ENCODE data around the gene PPM1B. TPM values are rescaled to one million over a fixed set of nuclear protein-coding genes. Genes with fewer than 3 reads are reported as not detected.

Gene PPM1B
- total and polyA plus RNA-seq, 2 experiments from 2014 or later = 112 to 134 TPM

DNA sequence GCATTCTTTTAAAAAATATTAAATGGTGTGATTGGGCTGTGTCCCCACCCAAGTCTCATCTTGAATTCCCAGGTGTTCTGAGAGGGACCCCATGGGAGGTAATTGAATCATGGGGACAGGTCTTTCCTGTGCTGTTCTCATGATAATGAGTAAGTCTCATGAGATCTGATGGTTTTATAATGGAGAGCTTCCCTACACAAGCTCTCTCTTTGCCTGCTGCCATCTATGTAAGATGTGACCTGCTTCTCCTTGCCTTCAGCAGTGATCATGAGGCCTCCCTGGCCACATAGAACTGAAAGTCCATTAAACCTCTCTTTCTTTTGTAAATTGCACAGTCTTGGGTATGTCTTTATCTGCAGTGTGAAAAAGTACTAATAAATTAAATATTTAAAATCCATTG, 10.3 kb downstream of the PPM1B start:
- peaks cover 74% of the 10 kb centered on the region for H3K4me1 ChIP-seq (ENCODE audit: insufficient read depth)
- H3K4me1 Mint-ChIP-seq = peaks cover 52% of the 10 kb centered on the region
- H3K36me3 ChIP-seq (ENCODE audit: insufficient read depth) = no peaks in the 10 kb centered on the region; the same call in 1 of the 2 replicates
- no peaks in the 10 kb centered on the region for H3K27me3 ChIP-seq (ENCODE audit: insufficient read depth)
- peaks cover 5% of the 10 kb centered on the region for H3K27me3 Mint-ChIP-seq (ENCODE audit: insufficient read depth, low read depth, poor library complexity)
- peaks cover 22% of the 10 kb centered on the region for H4K20me1 ChIP-seq (replicated peaks; ENCODE audit: insufficient read depth)
- H3K4me3 Mint-ChIP-seq = no peak overlapping the region
- H3F3A ChIP-seq (replicated peaks; ENCODE audit: low read depth) = no peaks in the 10 kb centered on the region
- TF ChIP-seq STAT1 (IDR thresholded peaks at IDR 0.05; ENCODE audit: unreplicated experiment) (no peak), EZH2phosphoT487 (IDR thresholded peaks at IDR 0.05; ENCODE audit: unreplicated experiment) (no peak), CREB1 (CRISPR knock-in tag; IDR thresholded peaks at IDR 0.05; ENCODE audit: low read depth) (no peak), NANOG (IDR thresholded peaks at IDR 0.05; ENCODE audit: borderline replicate concordance) (peak; percentile 73)
- TF ChIP-seq, protein P1, sequence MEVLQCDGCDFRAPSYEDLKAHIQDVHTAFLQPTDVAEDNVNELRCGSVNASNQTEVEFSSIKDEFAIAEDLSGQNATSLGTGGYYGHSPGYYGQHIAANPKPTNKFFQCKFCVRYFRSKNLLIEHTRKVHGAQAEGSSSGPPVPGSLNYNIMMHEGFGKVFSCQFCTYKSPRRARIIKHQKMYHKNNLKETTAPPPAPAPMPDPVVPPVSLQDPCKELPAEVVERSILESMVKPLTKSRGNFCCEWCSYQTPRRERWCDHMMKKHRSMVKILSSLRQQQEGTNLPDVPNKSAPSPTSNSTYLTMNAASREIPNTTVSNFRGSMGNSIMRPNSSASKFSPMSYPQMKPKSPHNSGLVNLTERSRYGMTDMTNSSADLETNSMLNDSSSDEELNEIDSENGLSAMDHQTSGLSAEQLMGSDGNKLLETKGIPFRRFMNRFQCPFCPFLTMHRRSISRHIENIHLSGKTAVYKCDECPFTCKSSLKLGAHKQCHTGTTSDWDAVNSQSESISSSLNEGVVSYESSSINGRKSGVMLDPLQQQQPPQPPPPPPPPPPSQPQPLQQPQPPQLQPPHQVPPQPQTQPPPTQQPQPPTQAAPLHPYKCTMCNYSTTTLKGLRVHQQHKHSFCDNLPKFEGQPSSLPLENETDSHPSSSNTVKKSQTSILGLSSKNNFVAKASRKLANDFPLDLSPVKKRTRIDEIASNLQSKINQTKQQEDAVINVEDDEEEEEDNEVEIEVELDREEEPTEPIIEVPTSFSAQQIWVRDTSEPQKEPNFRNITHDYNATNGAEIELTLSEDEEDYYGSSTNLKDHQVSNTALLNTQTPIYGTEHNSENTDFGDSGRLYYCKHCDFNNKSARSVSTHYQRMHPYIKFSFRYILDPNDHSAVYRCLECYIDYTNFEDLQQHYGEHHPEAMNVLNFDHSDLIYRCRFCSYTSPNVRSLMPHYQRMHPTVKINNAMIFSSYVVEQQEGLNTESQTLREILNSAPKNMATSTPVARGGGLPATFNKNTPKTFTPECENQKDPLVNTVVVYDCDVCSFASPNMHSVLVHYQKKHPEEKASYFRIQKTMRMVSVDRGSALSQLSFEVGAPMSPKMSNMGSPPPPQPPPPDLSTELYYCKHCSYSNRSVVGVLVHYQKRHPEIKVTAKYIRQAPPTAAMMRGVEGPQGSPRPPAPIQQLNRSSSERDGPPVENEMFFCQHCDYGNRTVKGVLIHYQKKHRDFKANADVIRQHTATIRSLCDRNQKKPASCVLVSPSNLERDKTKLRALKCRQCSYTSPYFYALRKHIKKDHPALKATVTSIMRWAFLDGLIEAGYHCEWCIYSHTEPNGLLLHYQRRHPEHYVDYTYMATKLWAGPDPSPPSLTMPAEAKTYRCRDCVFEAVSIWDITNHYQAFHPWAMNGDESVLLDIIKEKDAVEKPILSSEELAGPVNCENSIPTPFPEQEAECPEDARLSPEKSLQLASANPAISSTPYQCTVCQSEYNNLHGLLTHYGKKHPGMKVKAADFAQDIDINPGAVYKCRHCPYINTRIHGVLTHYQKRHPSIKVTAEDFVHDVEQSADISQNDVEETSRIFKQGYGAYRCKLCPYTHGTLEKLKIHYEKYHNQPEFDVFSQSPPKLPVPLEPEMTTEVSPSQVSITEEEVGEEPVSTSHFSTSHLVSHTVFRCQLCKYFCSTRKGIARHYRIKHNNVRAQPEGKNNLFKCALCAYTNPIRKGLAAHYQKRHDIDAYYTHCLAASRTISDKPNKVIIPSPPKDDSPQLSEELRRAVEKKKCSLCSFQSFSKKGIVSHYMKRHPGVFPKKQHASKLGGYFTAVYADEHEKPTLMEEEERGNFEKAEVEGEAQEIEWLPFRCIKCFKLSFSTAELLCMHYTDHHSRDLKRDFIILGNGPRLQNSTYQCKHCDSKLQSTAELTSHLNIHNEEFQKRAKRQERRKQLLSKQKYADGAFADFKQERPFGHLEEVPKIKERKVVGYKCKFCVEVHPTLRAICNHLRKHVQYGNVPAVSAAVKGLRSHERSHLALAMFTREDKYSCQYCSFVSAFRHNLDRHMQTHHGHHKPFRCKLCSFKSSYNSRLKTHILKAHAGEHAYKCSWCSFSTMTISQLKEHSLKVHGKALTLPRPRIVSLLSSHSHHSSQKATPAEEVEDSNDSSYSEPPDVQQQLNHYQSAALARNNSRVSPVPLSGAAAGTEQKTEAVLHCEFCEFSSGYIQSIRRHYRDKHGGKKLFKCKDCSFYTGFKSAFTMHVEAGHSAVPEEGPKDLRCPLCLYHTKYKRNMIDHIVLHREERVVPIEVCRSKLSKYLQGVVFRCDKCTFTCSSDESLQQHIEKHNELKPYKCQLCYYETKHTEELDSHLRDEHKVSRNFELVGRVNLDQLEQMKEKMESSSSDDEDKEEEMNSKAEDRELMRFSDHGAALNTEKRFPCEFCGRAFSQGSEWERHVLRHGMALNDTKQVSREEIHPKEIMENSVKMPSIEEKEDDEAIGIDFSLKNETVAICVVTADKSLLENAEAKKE (CRISPR knock-in tag; IDR thresholded peaks at IDR 0.05) = peak; percentile 61
- peak overlapping the region; percentile 14 for H3K4me3 ChIP-seq
- peak overlapping the region; percentile 8 for H3K4me2 ChIP-seq
- H2AFZ ChIP-seq = no peak overlapping the region
- peaks cover 60% of the 10 kb centered on the region for H3K36me3 Mint-ChIP-seq (ENCODE audit: low read depth)
- no peaks in the 10 kb centered on the region for H3K9me2 ChIP-seq (ENCODE audit: insufficient read depth)
- H3K79me2 ChIP-seq (replicated peaks; ENCODE audit: insufficient read depth) = peaks cover 100% of the 10 kb centered on the region
- H3K27ac Mint-ChIP-seq = no peak overlapping the region
- ATAC-seq (0 out of 3 replicates have a peak, but pooled peaks have one; percentile 13), DNase-seq (ENCODE audit: low spot score) (peak; percentile 33)
- peak overlapping the region; percentile 72 for H3K27ac ChIP-seq (ENCODE audit: low read depth)
- peaks cover 15% of the 10 kb centered on the region for H3K9me3 Mint-ChIP-seq

DNA sequence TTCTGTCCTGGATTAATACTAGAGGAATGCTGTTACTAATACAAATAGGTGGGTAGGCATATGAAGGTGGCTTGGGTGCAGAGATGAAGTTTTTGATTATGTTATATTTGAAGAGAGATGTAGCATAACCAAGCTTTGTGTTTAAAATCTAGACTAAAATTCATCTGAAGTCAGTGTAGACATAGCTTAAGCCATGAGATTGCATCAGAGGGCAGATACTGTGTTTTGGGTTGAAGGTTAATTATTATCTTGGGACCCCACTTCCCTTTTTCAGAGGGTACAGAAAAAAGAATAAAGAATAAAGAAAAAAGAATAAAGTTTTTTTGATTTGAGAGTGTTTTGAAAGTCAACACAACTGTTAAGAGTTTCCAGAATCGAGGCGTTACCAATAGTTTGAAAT, 13.0 kb downstream of the PPM1B start:
- Histone ChIP-seq H2AFZ (no peak overlapping the region), H3F3A (replicated peaks; ENCODE audit: low read depth) (no peaks in the 10 kb centered on the region), H4K20me1 (replicated peaks; ENCODE audit: insufficient read depth) (peaks cover 39% of the 10 kb centered on the region), H3K4me3 (no peak overlapping the region), H3K4me1 (ENCODE audit: insufficient read depth) (peaks cover 66% of the 10 kb centered on the region), H3K27me3 (ENCODE audit: insufficient read depth) (no peaks in the 10 kb centered on the region), H3K27ac (ENCODE audit: low read depth) (peak overlapping the region; percentile 18; the same call in 1 of the 2 replicates), H3K4me2 (no peak overlapping the region), H3K9me2 (ENCODE audit: insufficient read depth) (no peaks in the 10 kb centered on the region), H3K79me2 (replicated peaks; ENCODE audit: insufficient read depth) (peaks cover 100% of the 10 kb centered on the region), H3K36me3 (ENCODE audit: insufficient read depth) (no peaks in the 10 kb centered on the region; the same call in 1 of the 2 replicates)
- H3K27ac Mint-ChIP-seq = peak overlapping the region; percentile 28; the same call in 1 of the 2 replicates
- peaks cover 15% of the 10 kb centered on the region for H3K9me3 Mint-ChIP-seq
- no peak overlapping the region for H3K4me3 Mint-ChIP-seq
- H3K36me3 Mint-ChIP-seq (ENCODE audit: low read depth) = peaks cover 52% of the 10 kb centered on the region
- ATAC-seq (no peak), DNase-seq (ENCODE audit: low spot score) (no peak)
- peaks cover 49% of the 10 kb centered on the region for H3K4me1 Mint-ChIP-seq
- peaks cover 2% of the 10 kb centered on the region for H3K27me3 Mint-ChIP-seq (ENCODE audit: insufficient read depth, low read depth, poor library complexity)
- TF ChIP-seq, protein P1 (CRISPR knock-in tag; IDR thresholded peaks at IDR 0.05) = no peak
- TF ChIP-seq EZH2 (IDR thresholded peaks at IDR 0.05; ENCODE audit: low read depth, unreplicated experiment) = no peak

Data from GM23338 (cell line).